DND-41 (cell line): Measurements from ENCODE around the gene ZNF823.
A peak's percentile ranks its signal among the peaks of the same experiment; 100 is the strongest.
"Not testable (repeated sequence)": the region's sequence is repeated elsewhere in the genome, so short reads cannot be mapped to it uniquely, and the experiment has no call there.

Source experiments
- ATAC-seq: fragments of 200-7000 bp; cut with Tn5 transposase; 3 replicates; pipeline ENCODE4 v1.9.1; 2021; ENCODE audit warnings: low read depth; ENCODE audit not compliant: insufficient read depth
- DNase-seq: peaks from one replicate; pipeline ENCODE4 v3.0.0-alpha.2; 2020
- H2AFZ ChIP-seq: 2 replicates; pipeline ENCODE4 v1.6.0; 2012; ENCODE audit warnings: low read depth, low read length
- H3K27ac ChIP-seq: 2 replicates; pipeline ENCODE4 v1.5.1; 2012; ENCODE audit warnings: low read length, inconsistent platforms
- H3K27me3 ChIP-seq: fragments of 200-600 bp; sonication (generic); 2 replicates; pipeline ENCODE4 v1.6.0; 2012; ENCODE audit warnings: low read length, mild to moderate bottlenecking, inconsistent platforms; ENCODE audit not compliant: insufficient read depth, poor library complexity
- H3K36me3 ChIP-seq: 2 replicates; pipeline ENCODE4 v1.5.1; 2012; ENCODE audit warnings: low read length, inconsistent platforms; ENCODE audit not compliant: insufficient read depth
- H3K4me1 ChIP-seq: 2 replicates; pipeline ENCODE4 v1.5.1; 2012; ENCODE audit warnings: mild to moderate bottlenecking, low read length; ENCODE audit not compliant: insufficient read depth
- H3K4me2 ChIP-seq: 2 replicates; pipeline ENCODE4 v1.6.0; 2012; ENCODE audit warnings: mild to moderate bottlenecking, moderate library complexity, low read length, inconsistent platforms; ENCODE audit not compliant: insufficient read depth
- H3K4me3 ChIP-seq, 2 experiments: fragments of 200-600 bp in 1 of 2; shearing (Covaris generic) in 1 of 2; 2 replicates each; pipeline ENCODE4 v1.5.1; 2012 to 2016; ENCODE audit warnings: inconsistent platforms in 2 of 2, low read length in 2 of 2, mild to moderate bottlenecking in 2 of 2, low read depth in 1 of 2, moderate library complexity in 1 of 2
- H3K79me2 ChIP-seq: 2 replicates; pipeline ENCODE4 v1.6.0; 2012; ENCODE audit warnings: low read length, inconsistent platforms; ENCODE audit not compliant: insufficient read depth
- H3K9ac ChIP-seq: 2 replicates; pipeline ENCODE4 v1.6.0; 2012; ENCODE audit warnings: low read depth, mild to moderate bottlenecking, inconsistent platforms, low read length, moderate library complexity
- H3K9me3 ChIP-seq: 2 replicates; pipeline ENCODE4 v1.5.1; 2012; ENCODE audit warnings: low read length, moderate library complexity, mild to moderate bottlenecking, inconsistent platforms; ENCODE audit not compliant: insufficient read depth, severe bottlenecking
- H4K20me1 ChIP-seq: 2 replicates; pipeline ENCODE4 v1.6.0; 2012; ENCODE audit warnings: low read length; ENCODE audit not compliant: insufficient read depth
- CTCF ChIP-seq: IDR thresholded peaks from 2 replicates; pipeline ENCODE4 v1.5.1; 2012; ENCODE audit warnings: borderline replicate concordance, low read length, moderate library complexity, mild to moderate bottlenecking; ENCODE audit not compliant: poor library complexity, severe bottlenecking; ENCODE audit errors: extremely low read depth
- EZH2 ChIP-seq: IDR thresholded peaks from 3 replicates; pipeline ENCODE4 v1.6.1; 2012; ENCODE audit warnings: borderline replicate concordance, low read depth, mild to moderate bottlenecking, moderate library complexity, low read length, inconsistent platforms; ENCODE audit not compliant: severe bottlenecking

Gene ZNF823

DNA sequence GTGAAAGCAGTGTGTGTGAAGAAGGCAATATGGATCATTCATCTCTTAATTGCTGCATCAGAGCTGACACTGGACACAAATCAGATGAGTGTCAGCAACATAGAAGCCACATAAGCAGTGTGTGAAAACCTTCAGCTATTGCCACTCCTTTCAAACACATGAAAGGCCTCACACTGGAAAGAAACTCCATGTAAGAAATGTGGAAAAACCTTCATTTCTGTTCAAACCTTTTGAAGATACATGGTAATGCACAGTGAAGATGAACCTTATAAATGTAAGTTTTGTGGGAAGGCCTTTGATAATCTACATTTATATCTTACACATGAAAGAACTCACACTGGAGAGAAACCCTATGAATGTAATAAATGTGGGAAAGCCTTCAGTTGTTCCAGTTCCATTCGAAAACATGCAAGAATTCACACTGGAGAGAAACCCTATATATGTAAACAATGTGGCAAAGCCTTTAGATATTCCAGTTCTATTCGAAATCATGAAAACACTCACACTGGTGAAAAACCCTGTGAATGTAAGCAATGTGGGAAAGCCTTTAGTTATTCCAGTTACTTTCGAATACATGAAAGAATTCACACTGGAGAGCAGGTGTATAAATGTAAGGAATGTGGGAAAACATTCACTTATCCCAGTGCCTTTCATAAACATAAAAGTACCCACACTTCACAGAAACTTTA, 53.6 kb downstream of the ZNF823 start:
- TF ChIP-seq EZH2 = no peak
- no peak for TF ChIP-seq CTCF
- peaks cover 19% of the 10 kb centered on the region for H3K4me1 ChIP-seq
- H3K27ac ChIP-seq = peak overlapping the region; percentile 66; the same call in 1 of the 2 replicates
- H4K20me1 ChIP-seq = no peaks in the 10 kb centered on the region
- 0 out of 2 replicates have a peak, but pooled peaks cover 2% of the 10 kb centered on the region for H3K79me2 ChIP-seq
- H3K9ac ChIP-seq = no peak overlapping the region
- ATAC-seq (no peak), DNase-seq (no peak)
- no peak overlapping the region for H2AFZ ChIP-seq
- no peak overlapping the region for H3K4me3 ChIP-seq
- H3K9me3 ChIP-seq = peaks cover 33% of the 10 kb centered on the region
- peaks cover 36% of the 10 kb centered on the region; the same call in 1 of the 2 replicates for H3K36me3 ChIP-seq
- no peaks in the 10 kb centered on the region for H3K27me3 ChIP-seq
- peak overlapping the region; percentile 54 for H3K4me2 ChIP-seq

GRCh38 chr19:11680689-11681302, 58.0 kb downstream of the ZNF823 start:
- TF ChIP-seq EZH2 = no peak
- TF ChIP-seq CTCF = no peak
- no peak for DNase-seq

GRCh38 chr19:11678504-11678903, 60.2 kb downstream of the ZNF823 start:
- Histone ChIP-seq H2AFZ (no peak overlapping the region), H3K79me2 (no peaks in the 10 kb centered on the region), H4K20me1 (no peaks in the 10 kb centered on the region), H3K4me2 (no peak overlapping the region), H3K4me3 (no peak overlapping the region), H3K27ac (no peak overlapping the region), H3K27me3 (no peaks in the 10 kb centered on the region), H3K36me3 (peaks cover 32% of the 10 kb centered on the region; the same call in 1 of the 2 replicates), H3K4me1 (no peaks in the 10 kb centered on the region), H3K9me3 (peaks cover 34% of the 10 kb centered on the region), H3K9ac (no peak overlapping the region)
- ATAC-seq = no peak
- TF ChIP-seq CTCF (no peak), EZH2 (no peak)
- DNase-seq = no peak

More at GRCh38 chr19:11680689-11681302, 58.0 kb downstream of the ZNF823 start:
- no peak for ATAC-seq
- Histone ChIP-seq H2AFZ (no peak overlapping the region), H3K36me3 (peaks cover 36% of the 10 kb centered on the region; the same call in 1 of the 2 replicates), H3K27ac (no peak overlapping the region), H3K4me3 (no peak overlapping the region), H3K27me3 (no peaks in the 10 kb centered on the region), H4K20me1 (no peaks in the 10 kb centered on the region), H3K9me3 (peaks cover 40% of the 10 kb centered on the region), H3K4me2 (no peak overlapping the region), H3K79me2 (no peaks in the 10 kb centered on the region), H3K4me1 (peaks cover 7% of the 10 kb centered on the region), H3K9ac (no peak overlapping the region)

- ATAC-seq, H4K20me1 ChIP-seq, H3K4me3 ChIP-seq, H3K4me1 ChIP-seq, H3K4me2 ChIP-seq, H3K27ac ChIP-seq, H2AFZ ChIP-seq, H3K79me2 ChIP-seq, H3K9ac ChIP-seq, H3K27me3 ChIP-seq: not testable (repeated sequence)
- Histone ChIP-seq H3K36me3 (peaks cover 21% of the 10 kb centered on the region; the same call in 1 of the 2 replicates), H3K9me3 (peaks cover 24% of the 10 kb centered on the region)
- DNase-seq = peak; percentile 21
These were observed 61.8 kb downstream of the ZNF823 start for GRCh38 chr19:11676661-11677600.
